K562 (cell line): ENCODE data around the gene ABCC11. TPM values are rescaled to one million over a fixed set of nuclear protein-coding genes. Genes with fewer than 3 reads are reported as not detected.
A peak's percentile ranks its signal among the peaks of the same experiment; 100 is the strongest.

ENCODE experiments used
- ATF1 ChIP-seq, 2 experiments: fragments of 450-650 bp in 1 of 2; IDR thresholded peaks; 2 replicates each; pipeline ENCODE4 v1.6.1; 2016; ENCODE audit warnings: missing compliant biosample characterization in 1 of 2, missing genetic modification characterization in 1 of 2
- CBFA2T3 ChIP-seq: fragments of 450-650 bp; IDR thresholded peaks from 2 replicates; pipeline ENCODE4 v1.6.1; 2017
- CEBPB ChIP-seq: fragments of 450-650 bp; IDR thresholded peaks from 2 replicates; pipeline ENCODE4 v1.6.1; 2016; ENCODE audit warnings: missing genetic modification characterization, missing compliant biosample characterization
- COPS2 ChIP-seq: fragments of 450-650 bp; conservative IDR thresholded peaks from 2 replicates; pipeline ENCODE4 v1.6.1; 2016; ENCODE audit warnings: mild to moderate bottlenecking, moderate library complexity
- ELF1 ChIP-seq: fragments of 200-800 bp; sonication (Bioruptor generic); IDR thresholded peaks from 2 replicates; pipeline ENCODE4 v1.6.1; 2016; ENCODE audit warnings: missing genetic modification characterization, missing compliant biosample characterization
- MGA ChIP-seq: fragments of 450-650 bp; IDR thresholded peaks from 2 replicates; pipeline ENCODE4 v1.6.1; 2016; ENCODE audit warnings: mild to moderate bottlenecking, moderate library complexity
- PTBP1 ChIP-seq: fragments of 200-400 bp; formaldehyde crosslinking; IDR thresholded peaks from 2 replicates; pipeline ENCODE4 v1.6.1; 2017; ENCODE audit warnings: low read depth, low read length
- SAFB ChIP-seq: fragments of 200-400 bp; formaldehyde crosslinking; IDR thresholded peaks from 2 replicates; pipeline ENCODE4 v1.6.1; 2017; ENCODE audit warnings: low read depth, low read length, borderline replicate concordance
- SFPQ ChIP-seq: fragments of 200-400 bp; formaldehyde crosslinking; IDR thresholded peaks from 2 replicates; pipeline ENCODE4 v1.6.1; 2017; ENCODE audit warnings: mild to moderate bottlenecking, low read depth, low read length, moderate library complexity
- ZNF197 ChIP-seq: fragments of 200-800 bp; sonication (Bioruptor generic); IDR thresholded peaks from 2 replicates; pipeline ENCODE4 v1.6.1; 2016; ENCODE audit warnings: low read depth, missing genetic modification characterization, missing compliant biosample characterization
- ZNF263 ChIP-seq: sonication (generic); formaldehyde crosslinking; IDR thresholded peaks from 2 replicates; pipeline ENCODE4 v1.8.0; 2022; ENCODE audit warnings: mild to moderate bottlenecking, missing genetic modification reagents, borderline replicate concordance
- polyA plus RNA-seq, 8 experiments: library from polyadenylated mRNA; depleted of rRNA in 4 of 8; stranded (reverse) in 5 of 8; unstranded in 3 of 8; fragments of >200 nt; fragmentation: Nextera tagmentation in 2 of 8; fragmentation: Illumina TruSeq in 1 of 8; extraction: Ambion mirVana in 2 of 8; extraction: Trizol in 1 of 8; gene quantifications; 2 replicates each; pipeline versions ENCODE4 v1.2.1 to v1.2.3, GENCODE V29; 2011 to 2014; ENCODE audit warnings: inconsistent platforms in 1 of 8, missing spikeins in 1 of 8
- total RNA-seq, 7 experiments: library from RNA; depleted of rRNA in 6 of 7; stranded (reverse); fragments of >200 nt in 6 of 7; fragmentation: Illumina TruSeq in 2 of 7; extraction: Trizol in 2 of 7; gene quantifications; 2 replicates each; pipeline versions ENCODE4 v1.2.1 to v1.2.3, GENCODE V29; 2011 to 2021; ENCODE audit warnings: low replicate concordance in 1 of 7

ABCC11 gene
- total and polyA plus RNA-seq, 9 of the 15 experiments (the other 6 are each of a cell fraction or from before 2014, with no cell fraction given) = 0.04 to 0.14 (median 0.04) TPM; not detected in 6

- TF ChIP-seq ELF1 (tag) = peak; percentile 88
- TF ChIP-seq ZNF197 (CRISPR knock-in tag) = no peak
- no peak for TF ChIP-seq PTBP1
- TF ChIP-seq SAFB = no peak
- TF ChIP-seq COPS2 = no peak
- 0 out of 2 replicates have a peak, but pooled peaks have one; percentile 44 for TF ChIP-seq MGA
- no peak for TF ChIP-seq CEBPB (tag)
- peak; percentile 26; the same call in 1 of the 2 replicates for TF ChIP-seq ZNF263 (CRISPR knock-in tag)
- no peak for TF ChIP-seq CBFA2T3
- peak; percentile 63; the same call in 1 of the 2 replicates for TF ChIP-seq ATF1 (CRISPR knock-in tag; IDR thresholded peaks at IDR 0.05)
- peak; percentile 98 for TF ChIP-seq ATF1 (tag; IDR thresholded peaks at IDR 0.05)
- TF ChIP-seq SFPQ = no peak
These were observed 3.1 kb downstream of the ABCC11 start, which contains the start of gene LONP2 (continued) for GRCh38 chr16:48244080-48244862.
